ENCODE results near the gene ZRANB3. TPM values are rescaled to one million over a fixed set of nuclear protein-coding genes. Genes with fewer than 3 reads are reported as not detected.

ZRANB3 gene
- total and polyA plus RNA-seq, 2 experiments from 2014 or later: 5.7 to 6.4 TPM

- Histone ChIP-seq H3K9me3 (ENCODE audit: low read depth) (no peaks in the 10 kb centered on the region), H2AFZ (no peak overlapping the region), H3K4me3 (no peak overlapping the region), H3K4me2 (ENCODE audit: unreplicated experiment) (no peak overlapping the region), H3K27me3 (replicated peaks; ENCODE audit: insufficient read depth) (no peaks in the 10 kb centered on the region), H4K20me1 (ENCODE audit: insufficient read depth) (no peaks in the 10 kb centered on the region), H3K9ac (no peak overlapping the region), H3K9me2 (ENCODE audit: insufficient read depth) (no peaks in the 10 kb centered on the region), H3K36me3 (ENCODE audit: low read depth) (no peaks in the 10 kb centered on the region), H3K4me1 (ENCODE audit: insufficient read depth) (no peaks in the 10 kb centered on the region), H3F3A (ENCODE audit: insufficient read depth) (no peaks in the 10 kb centered on the region), H3K27ac (no peak overlapping the region), H3K79me2 (ENCODE audit: insufficient read depth) (no peaks in the 10 kb centered on the region)
- WGBS, 2 experiments (ENCODE audit: low coverage in 1 of 2, low lambda C conversion rate in 2 of 2, missing lambda C conversion rate in 2 of 2): 89 to 94% methylated on average over 2 of the region's 2 CpGs
- in situ Hi-C loops (cut with MboI): no loop called here
- no peak for TF ChIP-seq EZH2 (IDR thresholded peaks at IDR 0.05; ENCODE audit: insufficient read depth, poor library complexity, severe bottlenecking)
- TF ChIP-seq EZH2phosphoT487 (IDR thresholded peaks at IDR 0.05; ENCODE audit: insufficient read depth, low read depth): no peak
- DNase-seq: no peak
Measured at GRCh38 chr2:135212757-135213156, 318.3 kb downstream of the ZRANB3 start.

- H3K9me3 ChIP-seq (ENCODE audit: low read depth): no peaks in the 10 kb centered on the region
- no peaks in the 10 kb centered on the region for H3K79me2 ChIP-seq (ENCODE audit: insufficient read depth)
- in situ Hi-C loops (cut with MboI): no loop called here
- DNase-seq: no peak
- H2AFZ ChIP-seq: no peak overlapping the region
- no peak overlapping the region for H3K27ac ChIP-seq
- H3K27me3 ChIP-seq (replicated peaks; ENCODE audit: insufficient read depth): no peaks in the 10 kb centered on the region
- H3K9me2 ChIP-seq (ENCODE audit: insufficient read depth): no peaks in the 10 kb centered on the region
- WGBS, 2 experiments (ENCODE audit: low coverage in 1 of 2, low lambda C conversion rate in 2 of 2, missing lambda C conversion rate in 2 of 2): 50 to 52% methylated on average over 2 of the region's 2 CpGs
- H3K4me2 ChIP-seq (ENCODE audit: unreplicated experiment): no peak overlapping the region
- H3K36me3 ChIP-seq (ENCODE audit: low read depth): no peaks in the 10 kb centered on the region
- H3K9ac ChIP-seq: no peak overlapping the region
- H3F3A ChIP-seq (ENCODE audit: insufficient read depth): no peaks in the 10 kb centered on the region
- no peaks in the 10 kb centered on the region for H4K20me1 ChIP-seq (ENCODE audit: insufficient read depth)
- H3K4me3 ChIP-seq: no peak overlapping the region
- TF ChIP-seq EZH2phosphoT487 (IDR thresholded peaks at IDR 0.05; ENCODE audit: insufficient read depth, low read depth): no peak
- no peak for TF ChIP-seq EZH2 (IDR thresholded peaks at IDR 0.05; ENCODE audit: insufficient read depth, poor library complexity, severe bottlenecking)
- no peaks in the 10 kb centered on the region for H3K4me1 ChIP-seq (ENCODE audit: insufficient read depth)
Measured at GRCh38 chr2:135208016-135208415, 323.0 kb downstream of the ZRANB3 start.

DNA sequence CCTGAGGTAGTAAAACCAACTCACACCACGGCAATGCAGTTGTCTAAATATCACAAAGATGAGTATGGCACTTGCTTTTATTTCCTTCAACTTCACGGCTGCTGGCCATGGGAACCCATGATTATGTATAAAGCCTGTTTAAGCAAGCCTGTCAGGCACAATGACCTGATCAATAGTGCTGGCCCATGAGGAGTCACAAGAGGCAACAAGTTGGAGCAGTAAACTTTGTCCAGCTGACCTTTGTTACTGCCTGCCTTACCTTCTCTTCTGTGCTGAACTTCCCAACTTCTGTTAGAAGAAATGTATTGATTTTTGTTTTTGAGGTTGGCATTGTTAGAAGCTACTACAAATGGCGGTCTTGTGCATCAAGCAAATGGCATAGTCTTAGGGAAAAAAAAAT lies 327.1 kb downstream of the ZRANB3 start:
- H2AFZ ChIP-seq: no peak overlapping the region
- H3K4me3 ChIP-seq: no peak overlapping the region
- no peaks in the 10 kb centered on the region for H3K79me2 ChIP-seq (ENCODE audit: insufficient read depth)
- H3K9me3 ChIP-seq (ENCODE audit: low read depth): no peaks in the 10 kb centered on the region
- 97 to 100% methylated on average over 3 of the region's 3 CpGs for WGBS, 2 experiments (ENCODE audit: low coverage in 1 of 2, low lambda C conversion rate in 2 of 2, missing lambda C conversion rate in 2 of 2)
- no peak for DNase-seq
- H3K9ac ChIP-seq: no peak overlapping the region
- H3K27ac ChIP-seq: no peak overlapping the region
- in situ Hi-C loops (cut with MboI): no loop called here
- H3K9me2 ChIP-seq (ENCODE audit: insufficient read depth): no peaks in the 10 kb centered on the region
- H3K4me2 ChIP-seq (ENCODE audit: unreplicated experiment): no peak overlapping the region
- TF ChIP-seq EZH2 (IDR thresholded peaks at IDR 0.05; ENCODE audit: insufficient read depth, poor library complexity, severe bottlenecking) (no peak), EZH2phosphoT487 (IDR thresholded peaks at IDR 0.05; ENCODE audit: insufficient read depth, low read depth) (no peak)
- H3F3A ChIP-seq (ENCODE audit: insufficient read depth): no peaks in the 10 kb centered on the region
- H3K4me1 ChIP-seq (ENCODE audit: insufficient read depth): no peaks in the 10 kb centered on the region
- H3K36me3 ChIP-seq (ENCODE audit: low read depth): no peaks in the 10 kb centered on the region
- no peaks in the 10 kb centered on the region for H4K20me1 ChIP-seq (ENCODE audit: insufficient read depth)
- no peaks in the 10 kb centered on the region for H3K27me3 ChIP-seq (replicated peaks; ENCODE audit: insufficient read depth)

- Histone ChIP-seq H3K36me3 (ENCODE audit: low read depth) (no peaks in the 10 kb centered on the region), H3K4me3 (no peak overlapping the region), H3F3A (ENCODE audit: insufficient read depth) (no peaks in the 10 kb centered on the region), H3K4me1 (ENCODE audit: insufficient read depth) (no peaks in the 10 kb centered on the region), H3K27me3 (replicated peaks; ENCODE audit: insufficient read depth) (no peaks in the 10 kb centered on the region), H3K9me2 (ENCODE audit: insufficient read depth) (no peaks in the 10 kb centered on the region), H3K27ac (no peak overlapping the region), H4K20me1 (ENCODE audit: insufficient read depth) (no peaks in the 10 kb centered on the region), H2AFZ (no peak overlapping the region), H3K9me3 (ENCODE audit: low read depth) (no peaks in the 10 kb centered on the region), H3K9ac (no peak overlapping the region), H3K79me2 (ENCODE audit: insufficient read depth) (no peaks in the 10 kb centered on the region), H3K4me2 (ENCODE audit: unreplicated experiment) (no peak overlapping the region)
- no peak for DNase-seq
- TF ChIP-seq EZH2phosphoT487 (IDR thresholded peaks at IDR 0.05; ENCODE audit: insufficient read depth, low read depth): no peak
- TF ChIP-seq EZH2 (IDR thresholded peaks at IDR 0.05; ENCODE audit: insufficient read depth, poor library complexity, severe bottlenecking): no peak
- in situ Hi-C loops (cut with MboI): no loop called here
Measured at GRCh38 chr2:135202751-135203150, 328.3 kb downstream of the ZRANB3 start.

GRCh38 chr2:135198481-135198880 lies 332.5 kb downstream of the ZRANB3 start:
- in situ Hi-C loops (cut with MboI): no loop called here
- no peak for DNase-seq
- H3K27me3 ChIP-seq (replicated peaks; ENCODE audit: insufficient read depth): no peaks in the 10 kb centered on the region
- TF ChIP-seq EZH2phosphoT487 (IDR thresholded peaks at IDR 0.05; ENCODE audit: insufficient read depth, low read depth) (no peak), EZH2 (IDR thresholded peaks at IDR 0.05; ENCODE audit: insufficient read depth, poor library complexity, severe bottlenecking) (no peak)
- no peak overlapping the region for H3K4me3 ChIP-seq
- H3K9ac ChIP-seq: no peak overlapping the region
- H3K36me3 ChIP-seq (ENCODE audit: low read depth): no peaks in the 10 kb centered on the region
- 81 to 90% methylated on average over 3 of the region's 3 CpGs for WGBS, 2 experiments (ENCODE audit: low coverage in 1 of 2, low lambda C conversion rate in 2 of 2, missing lambda C conversion rate in 2 of 2)
- H3K79me2 ChIP-seq (ENCODE audit: insufficient read depth): no peaks in the 10 kb centered on the region
- H3K9me3 ChIP-seq (ENCODE audit: low read depth): no peaks in the 10 kb centered on the region
- H2AFZ ChIP-seq: no peak overlapping the region
- no peaks in the 10 kb centered on the region for H4K20me1 ChIP-seq (ENCODE audit: insufficient read depth)
- H3K9me2 ChIP-seq (ENCODE audit: insufficient read depth): no peaks in the 10 kb centered on the region
- no peak overlapping the region for H3K4me2 ChIP-seq (ENCODE audit: unreplicated experiment)
- H3F3A ChIP-seq (ENCODE audit: insufficient read depth): no peaks in the 10 kb centered on the region
- H3K4me1 ChIP-seq (ENCODE audit: insufficient read depth): no peaks in the 10 kb centered on the region
- H3K27ac ChIP-seq: no peak overlapping the region

Data from GM23248 (cell line).